Thoracic aorta (tissue), 2 donors: Measurements from ENCODE around the gene ITGAE. TPM values are rescaled to one million over a fixed set of nuclear protein-coding genes. Genes with fewer than 3 reads are reported as not detected.

Source experiments
- ATAC-seq: fragments of 150-250 bp; one replicate; pipeline ENCODE4 v1.8.0; 2017; ENCODE audit warnings: low read depth; ENCODE audit not compliant: insufficient number of reproducible peaks, low FRiP score
- DNase-seq: peaks from one replicate; pipeline ENCODE4 v3.0.0-alpha.2; 2020; ENCODE audit warnings: low spot score
- H3K27ac ChIP-seq, 2 donors: fragments of 200-600 bp; sonication (generic); 1 replicate in 1 of 2; 2 replicates in 1 of 2; pipeline ENCODE4 v1.5.1; 2016; ENCODE audit warnings: mild to moderate bottlenecking in 2 of 2, moderate library complexity in 2 of 2
- H3K27me3 ChIP-seq: fragments of 200-600 bp; sonication (generic); replicated peaks from 2 replicates; pipeline ENCODE4 v1.6.0; 2016; ENCODE audit warnings: mild to moderate bottlenecking; ENCODE audit not compliant: insufficient read depth
- H3K36me3 ChIP-seq: fragments of 200-600 bp; sonication (generic); one replicate; pipeline ENCODE4 v1.5.1; 2016
- H3K4me1 ChIP-seq, 2 donors: fragments of 200-600 bp; sonication (generic); 1 replicate in 1 of 2; 2 replicates in 1 of 2; pipeline versions ENCODE4 v1.5.1 to v1.6.0; 2016; ENCODE audit warnings: low read depth in 2 of 2, mild to moderate bottlenecking in 1 of 2; ENCODE audit not compliant: control insufficient read depth in 1 of 2
- H3K4me3 ChIP-seq: fragments of 200-600 bp; sonication (generic); 2 replicates; pipeline ENCODE4 v1.5.1; 2016; ENCODE audit warnings: mild to moderate bottlenecking
- H3K9me3 ChIP-seq: fragments of 200-600 bp; sonication (generic); 2 replicates; pipeline ENCODE4 v1.5.1; 2016
- total RNA-seq, 2 donors: library from RNA; depleted of rRNA; stranded (reverse); fragments of >200 nt; gene quantifications; one replicate each; pipeline versions ENCODE4 v1.1.0 to v1.2.3, GENCODE V29; 2016
- TF ChIP-seq, protein P1 (sequence below): fragments of 200-600 bp; sonication (generic); IDR thresholded peaks from one replicate; pipeline ENCODE4 v1.5.1; 2019; ENCODE audit warnings: antibody characterized with exemption

The ITGAE gene
- total RNA-seq, 2 donors from 2014 or later: 4.2 to 23.4 TPM

DNA sequence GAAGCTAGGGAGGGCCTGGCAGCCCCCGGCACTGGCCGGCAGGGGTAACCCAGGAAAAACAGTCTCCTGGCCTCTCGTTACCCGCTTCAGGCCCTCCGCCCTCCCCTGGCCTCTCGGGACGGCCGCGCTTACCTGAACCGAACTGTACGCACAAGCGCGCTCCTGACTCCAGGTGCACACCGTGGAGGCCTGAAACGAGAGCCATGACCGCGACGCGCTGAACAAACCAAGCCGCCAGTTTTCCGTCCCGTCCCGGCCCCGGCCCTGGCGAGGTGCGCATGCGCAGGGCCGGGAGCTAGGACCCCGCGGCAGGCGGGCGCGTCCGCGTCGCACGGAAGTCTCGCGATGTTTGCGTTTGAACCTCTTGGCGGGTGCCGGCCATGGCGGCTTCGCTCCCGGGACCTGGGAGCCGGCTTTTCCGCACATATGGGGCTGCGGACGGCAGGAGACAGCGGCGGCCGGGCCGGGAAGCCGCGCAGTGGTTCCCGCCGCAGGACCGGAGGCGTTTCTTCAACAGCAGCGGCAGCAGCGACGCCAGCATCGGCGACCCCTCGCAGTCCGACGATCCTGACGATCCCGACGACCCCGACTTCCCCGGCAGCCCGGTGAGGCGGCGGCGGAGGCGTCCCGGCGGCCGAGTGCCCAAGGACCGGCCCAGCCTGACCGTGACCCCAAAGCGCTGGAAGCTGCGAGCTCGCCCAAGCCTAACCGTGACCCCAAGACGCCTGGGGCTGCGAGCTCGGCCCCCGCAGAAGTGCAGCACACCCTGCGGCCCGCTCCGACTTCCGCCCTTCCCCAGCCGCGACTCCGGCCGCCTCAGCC lies 77.2 kb downstream of the ITGAE start, which contains the start of gene HASPIN:
HASPIN (plus strand) TSS at position 348 of the 822 bp plus-strand sequence; CDS start at position 381, 33 bp downstream.
- no peaks in the 10 kb centered on the region for H3K9me3 ChIP-seq
- no peaks in the 10 kb centered on the region for H3K27me3 ChIP-seq
- peaks cover 22 to 39% of the 10 kb centered on the region in 2 donors for H3K4me1 ChIP-seq
- peak within 1 kb of the TSS; percentile 80 for H3K4me3 ChIP-seq
- TF ChIP-seq, protein P1, sequence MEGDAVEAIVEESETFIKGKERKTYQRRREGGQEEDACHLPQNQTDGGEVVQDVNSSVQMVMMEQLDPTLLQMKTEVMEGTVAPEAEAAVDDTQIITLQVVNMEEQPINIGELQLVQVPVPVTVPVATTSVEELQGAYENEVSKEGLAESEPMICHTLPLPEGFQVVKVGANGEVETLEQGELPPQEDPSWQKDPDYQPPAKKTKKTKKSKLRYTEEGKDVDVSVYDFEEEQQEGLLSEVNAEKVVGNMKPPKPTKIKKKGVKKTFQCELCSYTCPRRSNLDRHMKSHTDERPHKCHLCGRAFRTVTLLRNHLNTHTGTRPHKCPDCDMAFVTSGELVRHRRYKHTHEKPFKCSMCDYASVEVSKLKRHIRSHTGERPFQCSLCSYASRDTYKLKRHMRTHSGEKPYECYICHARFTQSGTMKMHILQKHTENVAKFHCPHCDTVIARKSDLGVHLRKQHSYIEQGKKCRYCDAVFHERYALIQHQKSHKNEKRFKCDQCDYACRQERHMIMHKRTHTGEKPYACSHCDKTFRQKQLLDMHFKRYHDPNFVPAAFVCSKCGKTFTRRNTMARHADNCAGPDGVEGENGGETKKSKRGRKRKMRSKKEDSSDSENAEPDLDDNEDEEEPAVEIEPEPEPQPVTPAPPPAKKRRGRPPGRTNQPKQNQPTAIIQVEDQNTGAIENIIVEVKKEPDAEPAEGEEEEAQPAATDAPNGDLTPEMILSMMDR: peak; percentile 47
- ATAC-seq: peak; percentile 83
- H3K27ac ChIP-seq: peak within 1 kb of the TSS; percentile 62 to 67
- DNase-seq: peak; percentile 47
- H3K36me3 ChIP-seq: no peaks in the 10 kb centered on the region

DNA sequence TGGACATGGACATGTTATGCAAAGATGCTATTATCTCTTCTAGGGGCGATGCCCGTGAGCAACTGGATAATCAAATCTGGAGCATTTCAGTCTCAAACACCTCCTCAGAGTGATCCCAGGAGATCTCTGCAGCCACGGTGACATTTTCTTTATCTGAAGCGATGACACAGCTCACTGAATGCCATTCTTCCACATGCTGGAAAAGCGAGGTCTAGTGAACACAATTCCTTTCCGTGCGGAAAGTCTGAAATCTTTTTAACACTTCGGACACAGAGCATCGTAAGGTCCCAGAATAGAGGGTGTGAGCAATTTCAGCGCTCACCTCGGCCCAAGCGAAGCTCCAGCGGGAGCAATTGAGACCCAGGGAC lies 77.8 kb downstream of the ITGAE start:
- Histone ChIP-seq H3K9me3 (no peaks in the 10 kb centered on the region), H3K27ac (peak overlapping the region; percentile 62 to 67), H3K4me1 (peaks cover 22 to 39% of the 10 kb centered on the region in 2 donors), H3K27me3 (no peaks in the 10 kb centered on the region), H3K4me3 (peak overlapping the region; percentile 80), H3K36me3 (peaks cover 4% of the 10 kb centered on the region)
- ATAC-seq: no peak
- TF ChIP-seq, protein P1: no peak
- no peak for DNase-seq

DNA sequence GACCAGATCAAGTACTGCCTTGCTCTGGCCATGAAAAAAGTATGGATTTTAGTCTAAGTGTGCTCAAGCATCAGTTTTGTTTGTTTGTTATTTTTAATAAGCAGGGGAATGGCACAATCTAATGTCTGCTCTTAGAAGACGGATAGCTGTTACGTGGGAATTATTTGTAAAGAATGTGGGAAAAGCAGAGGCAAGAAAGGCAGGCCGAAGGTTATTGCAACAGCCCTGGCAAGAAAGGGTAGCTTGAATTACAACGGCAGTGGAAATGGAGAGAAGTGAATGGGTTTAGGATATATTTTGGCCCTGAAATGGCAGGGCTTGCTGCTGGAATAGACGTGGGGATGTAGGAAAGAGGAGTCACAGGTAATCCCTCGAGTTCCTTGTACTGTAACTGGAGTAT lies 78.3 kb downstream of the ITGAE start:
- TF ChIP-seq, protein P1: no peak
- H3K36me3 ChIP-seq: peaks cover 8% of the 10 kb centered on the region
- DNase-seq (no peak), ATAC-seq (no peak)
- peak overlapping the region in 1 of 2 donors; percentile 67 for H3K27ac ChIP-seq
- H3K4me3 ChIP-seq: peak overlapping the region; percentile 80
- no peaks in the 10 kb centered on the region for H3K9me3 ChIP-seq
- peaks cover 22 to 39% of the 10 kb centered on the region in 2 donors for H3K4me1 ChIP-seq
- no peaks in the 10 kb centered on the region for H3K27me3 ChIP-seq

DNA sequence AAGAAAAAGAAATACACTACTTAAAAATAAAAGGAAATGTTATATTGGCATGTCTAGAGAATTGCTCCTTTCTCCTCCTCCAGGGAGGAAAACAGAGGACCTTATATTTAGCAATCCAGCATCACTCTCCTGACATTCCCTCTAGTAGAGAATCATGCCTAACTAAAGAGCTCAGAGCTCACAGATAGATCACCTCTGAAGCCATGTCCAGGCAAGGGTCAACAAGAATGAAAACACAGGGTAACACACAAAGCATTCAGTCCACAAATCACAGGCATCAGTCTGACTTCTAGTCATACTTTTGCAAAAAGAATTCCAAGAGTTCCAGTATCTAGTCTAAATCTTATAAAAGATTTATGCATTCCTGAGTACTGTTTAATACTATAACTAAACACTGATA lies 81.7 kb downstream of the ITGAE start:
- TF ChIP-seq, protein P1: no peak
- peaks cover 21% of the 10 kb centered on the region for H3K36me3 ChIP-seq
- H3K4me3 ChIP-seq: no peak overlapping the region
- peaks cover 18 to 34% of the 10 kb centered on the region in 2 donors for H3K4me1 ChIP-seq
- H3K27ac ChIP-seq: no peak overlapping the region
- H3K27me3 ChIP-seq: no peaks in the 10 kb centered on the region
- ATAC-seq (no peak), DNase-seq (no peak)
- no peaks in the 10 kb centered on the region for H3K9me3 ChIP-seq

DNA sequence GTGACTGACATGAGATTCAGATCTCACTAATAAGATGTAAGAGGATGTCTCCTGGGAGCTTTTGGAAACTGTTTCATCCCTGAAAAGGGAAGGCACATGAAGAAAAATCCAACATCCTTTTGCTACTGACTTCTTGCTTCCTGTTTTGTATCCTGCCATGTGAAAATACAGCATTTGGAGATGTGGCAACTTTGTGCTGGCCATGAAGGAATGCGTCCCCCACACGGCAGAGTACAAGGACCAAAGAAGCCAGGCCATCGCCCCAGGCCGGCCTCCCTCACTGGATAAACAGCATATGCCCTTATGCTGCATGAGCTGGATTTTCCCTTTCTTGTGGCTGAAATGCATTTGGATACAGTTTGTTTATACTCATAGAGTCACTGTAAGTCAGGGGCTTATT lies 82.8 kb downstream of the ITGAE start:
- TF ChIP-seq, protein P1: no peak
- DNase-seq: no peak
- no peaks in the 10 kb centered on the region for H3K9me3 ChIP-seq

More for the DNA sequence above, 82.8 kb downstream of the ITGAE start:
- Histone ChIP-seq H3K27me3 (no peaks in the 10 kb centered on the region), H3K4me3 (no peak overlapping the region), H3K27ac (no peak overlapping the region), H3K4me1 (peaks cover 16 to 31% of the 10 kb centered on the region in 2 donors), H3K36me3 (peaks cover 25% of the 10 kb centered on the region)
- no peak for ATAC-seq
